NCI-H146 treated with DMSO at 0.1 percent for 48 hours (cell line): ENCODE measurements around the gene HP1BP3.

Experiments
- DNase-seq: peaks from one replicate; lab custom pipeline; 2025; ENCODE audit not compliant: unreplicated experiment; lab: John Stamatoyannopoulos, UW

Gene HP1BP3

GRCh38 chr1:20696397-20697333 lies 90.4 kb downstream of the HP1BP3 start:
- DNase-seq, result peak; percentile 57

GRCh38 chr1:20695515-20695914 lies 91.6 kb downstream of the HP1BP3 start:
- DNase-seq, result no peak

- DNase-seq, result no peak
Measured at GRCh38 chr1:20693623-20694022, 93.5 kb downstream of the HP1BP3 start.
